Measurements from ENCODE around the gene MTG1. TPM values are rescaled to one million over a fixed set of nuclear protein-coding genes. Genes with fewer than 3 reads are reported as not detected.

Gene MTG1
- total and polyA plus RNA-seq, 12 donors = 17.4 to 36.2 (median 23.8) TPM

DNA sequence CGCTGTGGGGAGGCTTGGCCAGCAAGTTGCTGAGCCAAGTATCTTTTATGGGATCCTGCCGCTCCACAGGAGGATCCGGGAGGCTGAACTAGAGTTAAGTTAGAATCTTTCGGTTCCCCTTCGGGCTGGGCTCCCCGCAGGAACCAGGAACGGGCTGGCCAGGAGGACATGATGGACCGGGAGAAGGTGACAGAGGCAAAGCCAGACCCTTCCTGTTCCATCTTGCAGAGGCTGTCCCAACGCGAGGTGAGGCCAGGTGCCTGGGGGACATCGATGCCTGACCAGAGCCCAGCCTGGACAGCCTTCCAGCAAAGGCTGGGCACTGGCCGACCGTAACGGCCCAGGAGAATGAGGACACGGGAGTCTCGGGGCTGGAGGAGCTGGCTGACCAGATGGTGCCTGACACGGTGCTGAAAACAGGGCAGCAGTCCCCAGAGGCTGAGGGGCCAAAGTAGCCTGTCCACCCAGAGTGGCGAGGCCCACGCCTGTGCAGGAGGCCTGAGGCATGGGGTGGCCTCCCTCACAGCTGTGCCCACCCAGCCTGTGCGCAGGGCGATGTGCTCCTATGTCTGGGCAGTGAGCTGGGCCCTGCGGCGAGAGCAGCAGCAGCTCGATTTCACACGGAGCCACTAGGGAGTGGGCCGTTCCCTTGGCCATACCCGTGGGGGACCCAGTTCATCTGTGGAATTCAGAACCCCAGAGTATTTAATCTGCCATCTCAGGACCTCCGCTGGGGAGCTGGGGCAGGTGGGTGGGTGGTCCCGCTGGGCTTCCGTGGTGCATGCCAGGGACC is 16.7 kb upstream of the MTG1 start:
- DNase-seq (no peak), ATAC-seq (no peak)
- Histone ChIP-seq H3K27me3 (no peaks in the 10 kb centered on the region), H3K4me3 (peak overlapping the region in 2 of 10 donors; percentile 68 to 92), H3K36me3 (peaks cover 0 to 11% (median 0%) of the 10 kb centered on the region in 9 donors), H3K27ac (peak overlapping the region in 4 of 10 donors; percentile 81 to 88 (median 84)), H3K4me1 (peaks cover 6 to 35% (median 25%) of the 10 kb centered on the region in 9 donors), H3K9me3 (no peaks in the 10 kb centered on the region)
- 92 to 93% methylated on average over 30 of the region's 30 CpGs for WGBS, 2 donors
- TF ChIP-seq, protein P1, sequence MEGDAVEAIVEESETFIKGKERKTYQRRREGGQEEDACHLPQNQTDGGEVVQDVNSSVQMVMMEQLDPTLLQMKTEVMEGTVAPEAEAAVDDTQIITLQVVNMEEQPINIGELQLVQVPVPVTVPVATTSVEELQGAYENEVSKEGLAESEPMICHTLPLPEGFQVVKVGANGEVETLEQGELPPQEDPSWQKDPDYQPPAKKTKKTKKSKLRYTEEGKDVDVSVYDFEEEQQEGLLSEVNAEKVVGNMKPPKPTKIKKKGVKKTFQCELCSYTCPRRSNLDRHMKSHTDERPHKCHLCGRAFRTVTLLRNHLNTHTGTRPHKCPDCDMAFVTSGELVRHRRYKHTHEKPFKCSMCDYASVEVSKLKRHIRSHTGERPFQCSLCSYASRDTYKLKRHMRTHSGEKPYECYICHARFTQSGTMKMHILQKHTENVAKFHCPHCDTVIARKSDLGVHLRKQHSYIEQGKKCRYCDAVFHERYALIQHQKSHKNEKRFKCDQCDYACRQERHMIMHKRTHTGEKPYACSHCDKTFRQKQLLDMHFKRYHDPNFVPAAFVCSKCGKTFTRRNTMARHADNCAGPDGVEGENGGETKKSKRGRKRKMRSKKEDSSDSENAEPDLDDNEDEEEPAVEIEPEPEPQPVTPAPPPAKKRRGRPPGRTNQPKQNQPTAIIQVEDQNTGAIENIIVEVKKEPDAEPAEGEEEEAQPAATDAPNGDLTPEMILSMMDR (IDR thresholded peaks at IDR 0.05) = no peak
- intact Hi-C loops (cut with DNase I) = loop anchor here in 1 of 10 donors (2.0 kb wide), 1 partner anchor 68 kb away; the partner anchor contains the start of genes TUBGCP2 and ZNF511

DNA sequence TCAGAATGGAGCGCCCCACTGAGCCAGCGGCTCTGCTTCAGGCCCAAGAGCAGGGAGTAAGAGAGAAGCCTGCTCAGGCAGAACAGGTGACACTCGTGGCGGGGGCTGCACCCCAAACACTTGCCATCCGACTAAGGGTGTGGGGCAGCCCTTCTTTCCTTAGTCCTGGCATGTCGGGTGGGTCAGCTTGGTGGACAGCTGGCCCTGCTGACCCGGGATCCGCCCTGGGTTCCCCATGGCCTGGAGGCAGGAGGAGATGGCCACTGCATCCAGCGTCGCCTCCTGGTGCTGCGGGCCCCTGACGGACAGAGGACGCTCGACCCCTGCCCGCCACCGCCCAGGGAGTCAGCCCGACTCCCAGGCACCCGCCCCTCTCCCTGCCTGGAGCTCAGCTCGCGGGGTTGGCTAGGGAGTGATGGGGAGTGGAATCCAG is 16.1 kb upstream of the MTG1 start:
- 25 to 26% methylated on average over 20 of the region's 20 CpGs for WGBS, 2 donors
- H3K36me3 ChIP-seq = peaks cover 0 to 17% (median 0%) of the 10 kb centered on the region in 9 donors
- peak overlapping the region; percentile 68 to 97 (median 86) for H3K4me3 ChIP-seq
- ATAC-seq (peak in 6 of 8 donors; percentile 0 to 7 (median 2)), DNase-seq (no peak)
- TF ChIP-seq, protein P1 (IDR thresholded peaks at IDR 0.05) = no peak
- H3K9me3 ChIP-seq = no peaks in the 10 kb centered on the region
- H3K4me1 ChIP-seq = peaks cover 3 to 32% (median 21%) of the 10 kb centered on the region in 9 donors
- H3K27me3 ChIP-seq = no peaks in the 10 kb centered on the region
- intact Hi-C loops (cut with DNase I) = loop anchor here in 1 of 10 donors (2.0 kb wide), 1 partner anchor 69 kb away; the partner anchor contains the start of genes TUBGCP2 and ZNF511
- peak overlapping the region in 9 of 10 donors; percentile 63 to 91 (median 82) for H3K27ac ChIP-seq

DNA sequence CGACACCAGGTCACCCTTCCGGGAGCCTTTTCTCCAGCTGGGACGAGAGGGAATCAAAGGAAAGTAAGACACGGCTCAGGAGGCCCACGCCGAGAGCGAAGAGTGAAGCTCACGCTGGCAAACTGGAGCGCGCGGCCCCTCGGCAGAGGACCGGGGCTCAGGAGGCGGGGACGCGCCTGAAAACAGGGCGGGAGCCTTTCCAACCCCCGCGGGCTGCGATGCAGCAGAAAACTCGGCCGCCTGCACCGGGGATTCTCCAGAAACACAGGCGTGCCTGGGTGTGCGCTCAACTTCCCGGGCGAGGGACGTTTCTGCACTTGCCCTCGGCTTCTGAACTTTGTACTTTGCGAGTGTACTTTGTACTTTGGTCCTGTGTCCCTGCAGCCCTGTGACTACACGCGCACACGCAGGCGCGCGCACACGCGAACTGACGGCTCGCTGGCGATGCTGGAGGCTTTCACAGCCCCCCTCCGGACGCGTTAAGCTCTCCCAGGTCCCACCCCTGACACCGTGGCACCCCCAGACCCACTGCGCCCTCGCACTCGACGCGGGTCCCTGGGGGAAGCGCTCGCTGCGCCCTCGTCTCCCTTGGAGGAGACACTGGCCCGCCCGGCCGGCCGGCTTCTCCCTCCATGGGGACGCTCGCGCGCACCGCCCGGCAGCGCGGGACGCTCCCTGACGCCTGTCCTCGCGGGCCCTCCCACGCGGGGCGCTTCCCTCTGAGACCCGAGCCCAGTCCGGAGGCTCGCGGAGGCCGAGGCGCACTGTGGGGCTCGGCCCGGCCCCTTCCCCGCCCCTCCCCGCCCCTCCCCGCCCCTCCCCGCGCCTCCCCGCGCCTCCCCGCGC is 15.5 kb upstream of the MTG1 start:
- TF ChIP-seq, protein P1 (IDR thresholded peaks at IDR 0.05) = no peak
- Histone ChIP-seq H3K9me3 (no peaks in the 10 kb centered on the region), H3K36me3 (peaks cover 0 to 18% (median 0%) of the 10 kb centered on the region in 9 donors), H3K4me3 (peak overlapping the region; percentile 68 to 97 (median 86)), H3K27me3 (no peaks in the 10 kb centered on the region), H3K27ac (peak overlapping the region in 9 of 10 donors; percentile 63 to 91 (median 82)), H3K4me1 (peaks cover 3 to 32% (median 21%) of the 10 kb centered on the region in 9 donors)
- intact Hi-C loops (cut with DNase I) = no loop called here
- ATAC-seq (peak; percentile 75 to 89 (median 78)), DNase-seq (peak; percentile 65 to 76)
- 0 to 1% methylated on average over 71 to 82 of the region's 90 CpGs for WGBS, 2 donors
